ENCODE results near the gene SLC9A3.

- TF ChIP-seq POLR2A (IDR thresholded peaks at IDR 0.05) (no peak), CTCF (IDR thresholded peaks at IDR 0.05) (no peak)
Observed at GRCh38 chr5:477871-478270, 46.4 kb downstream of the SLC9A3 start.
